ENCODE data around the gene ABCB4. TPM values are rescaled to one million over a fixed set of nuclear protein-coding genes. Genes with fewer than 3 reads are reported as not detected.

The ABCB4 gene
- total and polyA plus RNA-seq, 2 experiments from 2014 or later, result 1.2 to 1.5 TPM

- H3K9me2 ChIP-seq (ENCODE audit: insufficient read depth), result no peaks in the 10 kb centered on the region
- H4K20me1 ChIP-seq (replicated peaks; ENCODE audit: insufficient read depth), result no peaks in the 10 kb centered on the region
- H3F3A ChIP-seq (replicated peaks; ENCODE audit: low read depth), result no peaks in the 10 kb centered on the region
- DNase-seq (ENCODE audit: low spot score) (no peak), ATAC-seq (no peak)
- H3K79me2 ChIP-seq (replicated peaks; ENCODE audit: insufficient read depth), result no peaks in the 10 kb centered on the region
- TF ChIP-seq, protein P1, sequence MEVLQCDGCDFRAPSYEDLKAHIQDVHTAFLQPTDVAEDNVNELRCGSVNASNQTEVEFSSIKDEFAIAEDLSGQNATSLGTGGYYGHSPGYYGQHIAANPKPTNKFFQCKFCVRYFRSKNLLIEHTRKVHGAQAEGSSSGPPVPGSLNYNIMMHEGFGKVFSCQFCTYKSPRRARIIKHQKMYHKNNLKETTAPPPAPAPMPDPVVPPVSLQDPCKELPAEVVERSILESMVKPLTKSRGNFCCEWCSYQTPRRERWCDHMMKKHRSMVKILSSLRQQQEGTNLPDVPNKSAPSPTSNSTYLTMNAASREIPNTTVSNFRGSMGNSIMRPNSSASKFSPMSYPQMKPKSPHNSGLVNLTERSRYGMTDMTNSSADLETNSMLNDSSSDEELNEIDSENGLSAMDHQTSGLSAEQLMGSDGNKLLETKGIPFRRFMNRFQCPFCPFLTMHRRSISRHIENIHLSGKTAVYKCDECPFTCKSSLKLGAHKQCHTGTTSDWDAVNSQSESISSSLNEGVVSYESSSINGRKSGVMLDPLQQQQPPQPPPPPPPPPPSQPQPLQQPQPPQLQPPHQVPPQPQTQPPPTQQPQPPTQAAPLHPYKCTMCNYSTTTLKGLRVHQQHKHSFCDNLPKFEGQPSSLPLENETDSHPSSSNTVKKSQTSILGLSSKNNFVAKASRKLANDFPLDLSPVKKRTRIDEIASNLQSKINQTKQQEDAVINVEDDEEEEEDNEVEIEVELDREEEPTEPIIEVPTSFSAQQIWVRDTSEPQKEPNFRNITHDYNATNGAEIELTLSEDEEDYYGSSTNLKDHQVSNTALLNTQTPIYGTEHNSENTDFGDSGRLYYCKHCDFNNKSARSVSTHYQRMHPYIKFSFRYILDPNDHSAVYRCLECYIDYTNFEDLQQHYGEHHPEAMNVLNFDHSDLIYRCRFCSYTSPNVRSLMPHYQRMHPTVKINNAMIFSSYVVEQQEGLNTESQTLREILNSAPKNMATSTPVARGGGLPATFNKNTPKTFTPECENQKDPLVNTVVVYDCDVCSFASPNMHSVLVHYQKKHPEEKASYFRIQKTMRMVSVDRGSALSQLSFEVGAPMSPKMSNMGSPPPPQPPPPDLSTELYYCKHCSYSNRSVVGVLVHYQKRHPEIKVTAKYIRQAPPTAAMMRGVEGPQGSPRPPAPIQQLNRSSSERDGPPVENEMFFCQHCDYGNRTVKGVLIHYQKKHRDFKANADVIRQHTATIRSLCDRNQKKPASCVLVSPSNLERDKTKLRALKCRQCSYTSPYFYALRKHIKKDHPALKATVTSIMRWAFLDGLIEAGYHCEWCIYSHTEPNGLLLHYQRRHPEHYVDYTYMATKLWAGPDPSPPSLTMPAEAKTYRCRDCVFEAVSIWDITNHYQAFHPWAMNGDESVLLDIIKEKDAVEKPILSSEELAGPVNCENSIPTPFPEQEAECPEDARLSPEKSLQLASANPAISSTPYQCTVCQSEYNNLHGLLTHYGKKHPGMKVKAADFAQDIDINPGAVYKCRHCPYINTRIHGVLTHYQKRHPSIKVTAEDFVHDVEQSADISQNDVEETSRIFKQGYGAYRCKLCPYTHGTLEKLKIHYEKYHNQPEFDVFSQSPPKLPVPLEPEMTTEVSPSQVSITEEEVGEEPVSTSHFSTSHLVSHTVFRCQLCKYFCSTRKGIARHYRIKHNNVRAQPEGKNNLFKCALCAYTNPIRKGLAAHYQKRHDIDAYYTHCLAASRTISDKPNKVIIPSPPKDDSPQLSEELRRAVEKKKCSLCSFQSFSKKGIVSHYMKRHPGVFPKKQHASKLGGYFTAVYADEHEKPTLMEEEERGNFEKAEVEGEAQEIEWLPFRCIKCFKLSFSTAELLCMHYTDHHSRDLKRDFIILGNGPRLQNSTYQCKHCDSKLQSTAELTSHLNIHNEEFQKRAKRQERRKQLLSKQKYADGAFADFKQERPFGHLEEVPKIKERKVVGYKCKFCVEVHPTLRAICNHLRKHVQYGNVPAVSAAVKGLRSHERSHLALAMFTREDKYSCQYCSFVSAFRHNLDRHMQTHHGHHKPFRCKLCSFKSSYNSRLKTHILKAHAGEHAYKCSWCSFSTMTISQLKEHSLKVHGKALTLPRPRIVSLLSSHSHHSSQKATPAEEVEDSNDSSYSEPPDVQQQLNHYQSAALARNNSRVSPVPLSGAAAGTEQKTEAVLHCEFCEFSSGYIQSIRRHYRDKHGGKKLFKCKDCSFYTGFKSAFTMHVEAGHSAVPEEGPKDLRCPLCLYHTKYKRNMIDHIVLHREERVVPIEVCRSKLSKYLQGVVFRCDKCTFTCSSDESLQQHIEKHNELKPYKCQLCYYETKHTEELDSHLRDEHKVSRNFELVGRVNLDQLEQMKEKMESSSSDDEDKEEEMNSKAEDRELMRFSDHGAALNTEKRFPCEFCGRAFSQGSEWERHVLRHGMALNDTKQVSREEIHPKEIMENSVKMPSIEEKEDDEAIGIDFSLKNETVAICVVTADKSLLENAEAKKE (CRISPR knock-in tag; IDR thresholded peaks at IDR 0.05), result no peak
- TF ChIP-seq, protein P2, sequence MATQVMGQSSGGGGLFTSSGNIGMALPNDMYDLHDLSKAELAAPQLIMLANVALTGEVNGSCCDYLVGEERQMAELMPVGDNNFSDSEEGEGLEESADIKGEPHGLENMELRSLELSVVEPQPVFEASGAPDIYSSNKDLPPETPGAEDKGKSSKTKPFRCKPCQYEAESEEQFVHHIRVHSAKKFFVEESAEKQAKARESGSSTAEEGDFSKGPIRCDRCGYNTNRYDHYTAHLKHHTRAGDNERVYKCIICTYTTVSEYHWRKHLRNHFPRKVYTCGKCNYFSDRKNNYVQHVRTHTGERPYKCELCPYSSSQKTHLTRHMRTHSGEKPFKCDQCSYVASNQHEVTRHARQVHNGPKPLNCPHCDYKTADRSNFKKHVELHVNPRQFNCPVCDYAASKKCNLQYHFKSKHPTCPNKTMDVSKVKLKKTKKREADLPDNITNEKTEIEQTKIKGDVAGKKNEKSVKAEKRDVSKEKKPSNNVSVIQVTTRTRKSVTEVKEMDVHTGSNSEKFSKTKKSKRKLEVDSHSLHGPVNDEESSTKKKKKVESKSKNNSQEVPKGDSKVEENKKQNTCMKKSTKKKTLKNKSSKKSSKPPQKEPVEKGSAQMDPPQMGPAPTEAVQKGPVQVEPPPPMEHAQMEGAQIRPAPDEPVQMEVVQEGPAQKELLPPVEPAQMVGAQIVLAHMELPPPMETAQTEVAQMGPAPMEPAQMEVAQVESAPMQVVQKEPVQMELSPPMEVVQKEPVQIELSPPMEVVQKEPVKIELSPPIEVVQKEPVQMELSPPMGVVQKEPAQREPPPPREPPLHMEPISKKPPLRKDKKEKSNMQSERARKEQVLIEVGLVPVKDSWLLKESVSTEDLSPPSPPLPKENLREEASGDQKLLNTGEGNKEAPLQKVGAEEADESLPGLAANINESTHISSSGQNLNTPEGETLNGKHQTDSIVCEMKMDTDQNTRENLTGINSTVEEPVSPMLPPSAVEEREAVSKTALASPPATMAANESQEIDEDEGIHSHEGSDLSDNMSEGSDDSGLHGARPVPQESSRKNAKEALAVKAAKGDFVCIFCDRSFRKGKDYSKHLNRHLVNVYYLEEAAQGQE (IDR thresholded peaks at IDR 0.05; ENCODE audit: unreplicated experiment), result no peak
- TF ChIP-seq CREB1 (CRISPR knock-in tag; IDR thresholded peaks at IDR 0.05; ENCODE audit: low read depth), result no peak
- no peak for TF ChIP-seq EZH2 (IDR thresholded peaks at IDR 0.05; ENCODE audit: low read depth, unreplicated experiment)
- H3K9me3 Mint-ChIP-seq, result no peaks in the 10 kb centered on the region
- H3K4me1 Mint-ChIP-seq, result peaks cover 4% of the 10 kb centered on the region; the same call in 2 of the 3 replicates
- no peaks in the 10 kb centered on the region for H3K27me3 ChIP-seq (ENCODE audit: insufficient read depth)
- no peaks in the 10 kb centered on the region for H3K36me3 Mint-ChIP-seq (ENCODE audit: low read depth)
- no peak overlapping the region for H3K27ac ChIP-seq (ENCODE audit: low read depth)
- no peak overlapping the region for H3K4me3 Mint-ChIP-seq
- H3K36me3 ChIP-seq (ENCODE audit: insufficient read depth), result no peaks in the 10 kb centered on the region
- H2AFZ ChIP-seq, result no peak overlapping the region
- H3K4me2 ChIP-seq, result no peak overlapping the region
- H3K27me3 Mint-ChIP-seq (ENCODE audit: insufficient read depth, low read depth, poor library complexity), result no peaks in the 10 kb centered on the region
- no peak overlapping the region for H3K4me3 ChIP-seq
- no peak overlapping the region for H3K27ac Mint-ChIP-seq
- peaks cover 3% of the 10 kb centered on the region; the same call in 1 of the 2 replicates for H3K4me1 ChIP-seq (ENCODE audit: insufficient read depth)
Measured at GRCh38 chr7:87447116-87447635, 28.3 kb downstream of the ABCB4 start.

All from GM23338 (cell line).